Hepatocyte (in vitro differentiated cells): ENCODE results near the gene ACTG1.

Source experiments
- EZH2 ChIP-seq: fragments of 200-600 bp; sonication (generic); IDR thresholded peaks from 2 replicates; pipeline ENCODE4 v1.6.1; 2016; ENCODE audit warnings: antibody characterized with exemption, mild to moderate bottlenecking, borderline replicate concordance
- EZH2phosphoT487 ChIP-seq: fragments of 200-600 bp; sonication (generic); IDR thresholded peaks from one replicate; pipeline ENCODE4 v1.6.1; 2018; ENCODE audit warnings: antibody characterized with exemption, mild to moderate bottlenecking, low read depth, moderate library complexity; ENCODE audit not compliant: unreplicated experiment, severe bottlenecking
- TF ChIP-seq, protein P1 (sequence below): fragments of 200-600 bp; sonication (generic); IDR thresholded peaks from 2 replicates; pipeline ENCODE4 v1.5.1; 2016; ENCODE audit warnings: antibody characterized with exemption, mild to moderate bottlenecking; ENCODE audit not compliant: poor library complexity

DNA sequence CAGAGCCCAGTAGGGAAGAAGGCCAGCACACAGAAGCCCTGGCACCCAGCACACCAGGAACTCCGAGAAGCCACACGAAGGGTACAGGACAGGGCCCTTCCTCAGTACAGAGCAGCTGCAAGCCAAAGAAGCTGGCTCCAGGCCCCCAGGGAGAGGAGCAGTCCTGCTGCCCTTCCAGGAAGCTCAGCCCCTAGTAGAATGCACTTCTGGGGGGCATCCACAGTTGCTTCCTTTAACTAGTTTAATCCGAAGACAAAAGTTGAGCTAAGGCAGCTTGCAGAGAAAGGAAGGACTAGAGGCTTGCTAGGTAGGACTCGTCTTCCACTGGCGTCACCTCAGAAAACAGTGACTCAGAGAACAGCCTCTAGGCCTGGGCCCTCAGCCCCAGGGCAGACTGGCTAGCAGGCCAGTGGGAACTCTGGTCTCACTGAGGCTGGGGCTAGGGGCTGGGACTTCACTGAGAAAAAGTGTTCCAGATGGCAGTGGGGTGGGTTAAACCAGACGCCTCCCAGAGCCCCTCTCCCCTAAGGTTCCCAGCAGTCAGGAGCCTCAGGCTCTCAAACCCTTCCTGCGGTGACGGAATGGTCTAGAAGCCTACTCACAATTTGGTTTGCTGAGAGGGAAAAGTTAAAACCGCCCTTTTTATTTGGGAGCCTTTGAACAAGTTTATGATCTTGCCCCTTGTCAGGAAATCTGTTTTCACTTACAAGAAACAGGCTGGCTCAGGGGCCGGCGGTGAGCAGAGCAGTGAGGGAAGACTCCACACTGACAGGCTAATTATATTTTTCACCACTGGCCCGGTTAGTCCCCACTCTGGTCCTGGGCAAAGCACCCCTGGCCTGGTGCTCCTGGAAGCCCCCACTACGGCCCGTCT is 41.4 kb downstream of the ACTG1 start:
- TF ChIP-seq, protein P1, sequence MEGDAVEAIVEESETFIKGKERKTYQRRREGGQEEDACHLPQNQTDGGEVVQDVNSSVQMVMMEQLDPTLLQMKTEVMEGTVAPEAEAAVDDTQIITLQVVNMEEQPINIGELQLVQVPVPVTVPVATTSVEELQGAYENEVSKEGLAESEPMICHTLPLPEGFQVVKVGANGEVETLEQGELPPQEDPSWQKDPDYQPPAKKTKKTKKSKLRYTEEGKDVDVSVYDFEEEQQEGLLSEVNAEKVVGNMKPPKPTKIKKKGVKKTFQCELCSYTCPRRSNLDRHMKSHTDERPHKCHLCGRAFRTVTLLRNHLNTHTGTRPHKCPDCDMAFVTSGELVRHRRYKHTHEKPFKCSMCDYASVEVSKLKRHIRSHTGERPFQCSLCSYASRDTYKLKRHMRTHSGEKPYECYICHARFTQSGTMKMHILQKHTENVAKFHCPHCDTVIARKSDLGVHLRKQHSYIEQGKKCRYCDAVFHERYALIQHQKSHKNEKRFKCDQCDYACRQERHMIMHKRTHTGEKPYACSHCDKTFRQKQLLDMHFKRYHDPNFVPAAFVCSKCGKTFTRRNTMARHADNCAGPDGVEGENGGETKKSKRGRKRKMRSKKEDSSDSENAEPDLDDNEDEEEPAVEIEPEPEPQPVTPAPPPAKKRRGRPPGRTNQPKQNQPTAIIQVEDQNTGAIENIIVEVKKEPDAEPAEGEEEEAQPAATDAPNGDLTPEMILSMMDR, result no peak
- TF ChIP-seq EZH2 (no peak), EZH2phosphoT487 (no peak)
